Measurements from ENCODE around the gene PDGFRA. TPM values are rescaled to one million over a fixed set of nuclear protein-coding genes. Genes with fewer than 3 reads are reported as not detected.
A peak's percentile ranks its signal among the peaks of the same experiment; 100 is the strongest.

The PDGFRA gene
- polyA plus RNA-seq, 3 donors: not detected

DNA sequence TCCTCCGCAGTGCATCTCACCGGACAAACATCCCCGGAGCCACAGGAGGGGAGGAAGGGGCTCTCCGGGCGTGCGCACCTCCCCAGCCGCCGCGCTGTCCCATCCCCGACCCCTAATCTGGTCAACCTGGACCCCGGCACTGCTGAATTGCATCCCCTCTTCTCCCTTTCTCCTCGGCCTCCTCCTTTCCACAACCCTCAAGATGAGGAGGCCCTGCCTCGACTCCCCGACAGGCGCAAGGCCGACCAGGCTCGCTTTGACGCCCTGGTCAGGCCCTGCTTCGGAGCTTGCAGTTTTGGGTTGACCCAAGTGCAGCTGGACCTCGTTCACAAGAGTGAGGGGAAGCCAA, 2.3 kb downstream of the PDGFRA start:
- Histone ChIP-seq H3K4me3 (replicated peaks in 1 of 3; ENCODE audit: low read depth in 2 of 3, low read length in 3 of 3) (no peak overlapping the region), H3K9ac (ENCODE audit: insufficient read depth, low read length, poor library complexity, severe bottlenecking) (no peak overlapping the region)
- H3K4me1 Mint-ChIP-seq: peaks cover 62% of the 10 kb centered on the region

More for the DNA sequence above, 2.3 kb downstream of the PDGFRA start:
- Mint-ChIP-seq H3K27me3 (ENCODE audit: low read depth in 3 of 3) (peaks cover 72 to 91% (median 84%) of the 10 kb centered on the region in 3 donors), H3K4me3 (peak overlapping the region in 1 of 2 donors; percentile 93), H3K36me3 (peaks cover 0 to 10% of the 10 kb centered on the region in 2 donors), H3K9me3 (peaks cover 0 to 42% (median 16%) of the 10 kb centered on the region in 7 donors), H3K27ac (no peak overlapping the region)
- DNase-seq: no peak
- Histone ChIP-seq H3K9me3 (replicated peaks in 1 of 2; ENCODE audit: control insufficient read depth in 1 of 2, insufficient read depth in 1 of 2, low read length in 2 of 2) (peaks cover 0 to 47% of the 10 kb centered on the region in 2 donors), H3K79me2 (ENCODE audit: insufficient read depth, low read length) (no peaks in the 10 kb centered on the region), H3K4me2 (replicated peaks; ENCODE audit: extremely low read depth, low read length, poor library complexity, severe bottlenecking) (peak overlapping the region; percentile 21), H3K4me1 (ENCODE audit: control insufficient read depth in 1 of 2, insufficient read depth in 2 of 2, low read length in 2 of 2) (peaks cover 57 to 67% of the 10 kb centered on the region in 2 donors), H3K36me3 (replicated peaks in 1 of 2; ENCODE audit: control insufficient read depth in 1 of 2, insufficient read depth in 2 of 2, low read length in 2 of 2) (no peaks in the 10 kb centered on the region), H2AFZ (ENCODE audit: insufficient read depth, low read depth, low read length, poor library complexity, severe bottlenecking) (peak overlapping the region; percentile 46), H4K20me1 (ENCODE audit: insufficient read depth, low read length) (no peaks in the 10 kb centered on the region), H3K27ac (ENCODE audit: low read depth in 1 of 2, low read length in 2 of 2) (no peak overlapping the region), H3K27me3 (ENCODE audit: control insufficient read depth in 2 of 2, insufficient read depth in 2 of 2, low read length in 2 of 2) (peaks cover 55 to 80% of the 10 kb centered on the region in 2 donors)
- no peak for TF ChIP-seq CTCF (IDR thresholded peaks at IDR 0.05)
- WGBS (ENCODE audit: insufficient coverage): 2% methylated on average over 17 of the region's 20 CpGs
- intact Hi-C loops (cut with micrococcal nuclease): loop anchor here (5.0 to 10.0 kb wide), 5 partner anchors 737 to 1857 kb away; no protein-coding TSS in a partner anchor
